D721Med (cell line): ENCODE measurements around the gene PHLDA3.

Source experiments
- DNase-seq: peaks from one replicate; pipeline ENCODE4 v3.0.0; 2011; ENCODE audit warnings: low spot score; ENCODE audit not compliant: insufficient read length
- FAIRE-seq: peaks from 2 replicates; lab custom pipeline; 2011; peaks lifted over from hg19 to GRCh38; lab: Jason Lieb, UNC
- CTCF ChIP-seq: IDR thresholded peaks from 2 replicates; pipeline ENCODE4 v1.5.1; 2012; ENCODE audit warnings: mild to moderate bottlenecking, control low read depth; ENCODE audit not compliant: insufficient read depth; ENCODE audit errors: missing control alignments

The PHLDA3 gene

DNA sequence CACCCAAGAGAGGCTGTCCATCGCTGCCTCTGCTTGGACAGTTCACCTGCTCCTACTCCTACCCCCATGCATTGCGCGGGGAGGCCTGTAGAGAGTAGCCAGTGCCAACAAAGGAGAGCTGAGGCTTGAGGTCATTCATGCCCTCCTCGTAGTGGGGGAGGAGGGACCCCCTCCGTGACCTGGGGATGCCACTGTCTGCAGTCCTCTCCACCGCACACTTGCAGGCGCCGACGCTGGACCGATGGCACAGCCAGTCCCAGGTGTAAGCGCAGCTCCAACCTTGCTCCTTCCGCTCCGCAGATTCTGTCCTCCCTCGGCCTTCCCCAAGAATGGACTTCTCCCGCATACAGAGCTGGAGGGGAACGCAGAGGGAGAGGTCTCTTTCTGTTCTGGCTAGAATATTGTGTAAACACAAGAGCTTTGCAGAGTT lies 672 bp upstream of the PHLDA3 start:
- FAIRE-seq (no peak), DNase-seq (no peak)
- TF ChIP-seq CTCF, result no peak

- FAIRE-seq (no peak), DNase-seq (no peak)
- no peak for TF ChIP-seq CTCF
Observed at GRCh38 chr1:201468501-201468843, 516 bp downstream of the PHLDA3 start.

DNA sequence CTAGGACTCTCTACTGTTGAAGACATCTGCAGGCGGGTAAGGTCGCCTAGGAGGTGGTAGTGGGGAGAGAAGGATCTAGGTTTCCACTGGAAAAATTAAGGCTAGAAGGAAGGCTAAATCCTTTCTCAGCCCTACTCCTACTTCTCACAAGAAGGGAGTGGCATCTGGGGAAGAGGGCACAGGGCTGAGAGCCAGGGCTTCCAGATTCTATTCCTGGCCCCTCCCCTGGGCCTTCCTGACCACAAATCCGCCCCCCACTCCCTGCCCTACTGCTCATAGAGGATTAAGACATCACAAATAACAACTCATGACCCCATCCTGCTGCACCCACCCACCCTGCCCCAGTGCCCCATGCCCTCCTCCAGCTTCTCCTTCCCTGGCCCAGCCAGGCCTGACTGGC lies 2.5 kb downstream of the PHLDA3 start:
- no peak for TF ChIP-seq CTCF
- DNase-seq (no peak), FAIRE-seq (no peak)

GRCh38 chr1:201465698-201466290 lies 3.2 kb downstream of the PHLDA3 start:
- FAIRE-seq (no peak), DNase-seq (no peak)
- no peak for TF ChIP-seq CTCF

DNA sequence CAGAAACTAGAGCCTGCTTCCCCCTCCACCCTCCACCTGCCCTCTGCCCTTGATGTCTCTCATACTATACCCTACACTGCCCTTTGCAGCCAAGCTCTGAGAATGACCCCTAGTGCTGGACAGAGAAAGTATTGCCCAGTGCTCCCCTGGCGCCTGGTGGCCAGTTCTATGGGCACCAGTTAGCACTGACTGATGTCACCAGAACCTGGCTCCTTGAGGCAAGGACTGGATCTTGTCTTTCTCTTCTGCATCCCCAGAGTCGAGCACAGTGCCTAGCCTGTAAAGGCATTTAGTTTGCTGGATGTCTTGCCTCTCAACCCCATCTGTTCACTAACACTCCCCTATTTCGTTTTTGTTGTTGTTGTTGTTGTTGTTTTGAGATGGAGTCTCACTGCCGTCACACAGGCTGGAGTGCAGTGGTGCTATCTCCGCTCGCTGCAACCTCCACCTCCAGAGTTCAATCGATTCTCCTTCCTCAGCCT lies 5.9 kb downstream of the PHLDA3 start:
- FAIRE-seq (no peak), DNase-seq (no peak)

GRCh38 chr1:201461645-201462441 lies 7.1 kb downstream of the PHLDA3 start:
- FAIRE-seq (no peak), DNase-seq (no peak)
- no peak for TF ChIP-seq CTCF

More for the DNA sequence above, 5.9 kb downstream of the PHLDA3 start:
- TF ChIP-seq CTCF, result no peak
